Sigmoid colon (tissue), 7 donors: ENCODE results near the gene SELPLG. TPM values are rescaled to one million over a fixed set of nuclear protein-coding genes. Genes with fewer than 3 reads are reported as not detected.
"Not testable (repeated sequence)": the region's sequence is repeated elsewhere in the genome, so short reads cannot be mapped to it uniquely, and the experiment has no call there.

ENCODE experiments used
- DNase-seq: peaks from one replicate; pipeline ENCODE4 v3.0.0-alpha.2; 2019
- H3K27ac ChIP-seq, 4 donors: fragments of 200-600 bp; sonication (generic); one replicate each; pipeline ENCODE4 v1.5.1; 2016 to 2019; ENCODE audit warnings: mild to moderate bottlenecking in 1 of 4
- H3K27me3 ChIP-seq, 3 donors: fragments of 200-600 bp; sonication (generic); one replicate each; pipeline ENCODE4 v1.5.1; 2019; ENCODE audit warnings: mild to moderate bottlenecking in 1 of 3
- H3K36me3 ChIP-seq, 4 donors: fragments of 200-600 bp; sonication (generic); one replicate each; pipeline ENCODE4 v1.5.1; 2016 to 2019
- H3K4me1 ChIP-seq, 4 donors: fragments of 200-600 bp; sonication (generic); one replicate each; pipeline ENCODE4 v1.5.1; 2017 to 2019
- H3K4me3 ChIP-seq, 4 donors: fragments of 200-600 bp; sonication (generic); one replicate each; pipeline ENCODE4 v1.5.1; 2017 to 2019; ENCODE audit warnings: mild to moderate bottlenecking in 2 of 4, moderate library complexity in 1 of 4
- H3K9me3 ChIP-seq, 4 donors: fragments of 200-600 bp in 3 of 4; sonication (generic) in 3 of 4; one replicate each; pipeline versions ENCODE4 v1.5.1 to v1.6.1; 2013 to 2019
- EP300 ChIP-seq, 4 donors: sonication (generic); formaldehyde crosslinking; IDR thresholded peaks; one replicate each; pipeline ENCODE4 v1.6.1; 2017; ENCODE audit warnings: antibody characterized with exemption in 4 of 4
- POLR2A ChIP-seq, 2 donors: fragments of 450-650 bp; IDR thresholded peaks; one replicate each; pipeline ENCODE4 v1.6.1; 2016; ENCODE audit warnings: antibody characterized with exemption in 2 of 2, mild to moderate bottlenecking in 2 of 2, moderate library complexity in 2 of 2
- POLR2AphosphoS5 ChIP-seq, 4 donors: sonication (generic); formaldehyde crosslinking; IDR thresholded peaks; one replicate each; pipeline ENCODE4 v1.6.1; 2017; ENCODE audit warnings: antibody characterized with exemption in 4 of 4
- WGBS, 2 donors: extraction: QIAGEN DNeasy Blood & Tissue Kit; methylation state at CpG; one replicate each; pipeline ENCODE4 v1.1.7; 2013; 5-methylcytosine and 5-hydroxymethylcytosine counted together
- intact Hi-C: fragments of 100-400 bp; cut with DNase I; formaldehyde crosslinking; loops from one replicate; pipeline ENCODE4 v1.15.1; 2023
- polyA plus RNA-seq, 3 donors: library from polyadenylated mRNA; stranded (reverse); fragments of 200-250 nt; gene quantifications; one replicate each; pipeline ENCODE4 v1.2.3, GENCODE V29; 2013
- total RNA-seq, 4 donors: library from RNA; depleted of rRNA; stranded (reverse); fragments of >200 nt; gene quantifications; one replicate each; pipeline ENCODE4 v1.1.0, GENCODE V29; 2016
- TF ChIP-seq, protein P1 (sequence below), 4 experiments: fragments of 450-650 bp in 3 of 4; fragments of 200-600 bp in 1 of 4; IDR thresholded peaks; one replicate each; pipeline ENCODE4 v1.5.1; 2016 to 2019; ENCODE audit warnings: antibody characterized with exemption in 4 of 4, mild to moderate bottlenecking in 3 of 4, moderate library complexity in 2 of 4
- donor health status: healthy with polysubstance abuse.
- donor health status: Bipolar disorder and iron deficiency.
- donor health status: healthy.

SELPLG gene
- total and polyA plus RNA-seq, 7 donors: 1.8 to 26.1 (median 6.7) TPM

- Histone ChIP-seq H3K4me3 (no peak overlapping the region), H3K27me3 (no peaks in the 10 kb centered on the region), H3K9me3 (no peaks in the 10 kb centered on the region), H3K4me1 (peaks cover 0 to 77% (median 74%) of the 10 kb centered on the region in 4 donors), H3K36me3 (peaks cover 0 to 6% (median 2%) of the 10 kb centered on the region in 4 donors), H3K27ac (peak overlapping the region; percentile 83 to 99 (median 86))
- intact Hi-C loops: no loop called here
- peak; percentile 84 for DNase-seq
- TF ChIP-seq, protein P1, sequence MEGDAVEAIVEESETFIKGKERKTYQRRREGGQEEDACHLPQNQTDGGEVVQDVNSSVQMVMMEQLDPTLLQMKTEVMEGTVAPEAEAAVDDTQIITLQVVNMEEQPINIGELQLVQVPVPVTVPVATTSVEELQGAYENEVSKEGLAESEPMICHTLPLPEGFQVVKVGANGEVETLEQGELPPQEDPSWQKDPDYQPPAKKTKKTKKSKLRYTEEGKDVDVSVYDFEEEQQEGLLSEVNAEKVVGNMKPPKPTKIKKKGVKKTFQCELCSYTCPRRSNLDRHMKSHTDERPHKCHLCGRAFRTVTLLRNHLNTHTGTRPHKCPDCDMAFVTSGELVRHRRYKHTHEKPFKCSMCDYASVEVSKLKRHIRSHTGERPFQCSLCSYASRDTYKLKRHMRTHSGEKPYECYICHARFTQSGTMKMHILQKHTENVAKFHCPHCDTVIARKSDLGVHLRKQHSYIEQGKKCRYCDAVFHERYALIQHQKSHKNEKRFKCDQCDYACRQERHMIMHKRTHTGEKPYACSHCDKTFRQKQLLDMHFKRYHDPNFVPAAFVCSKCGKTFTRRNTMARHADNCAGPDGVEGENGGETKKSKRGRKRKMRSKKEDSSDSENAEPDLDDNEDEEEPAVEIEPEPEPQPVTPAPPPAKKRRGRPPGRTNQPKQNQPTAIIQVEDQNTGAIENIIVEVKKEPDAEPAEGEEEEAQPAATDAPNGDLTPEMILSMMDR (IDR thresholded peaks at IDR 0.05): no peak
- peak in 1 of 4 donors; percentile 13 for TF ChIP-seq POLR2AphosphoS5 (IDR thresholded peaks at IDR 0.05)
- WGBS, 2 donors: 67 to 70% methylated on average over 3 of the region's 3 CpGs
Measured at GRCh38 chr12:108666401-108666881, 32.7 kb upstream of the SELPLG start.

- H3K4me1 ChIP-seq: peaks cover 0 to 79% (median 77%) of the 10 kb centered on the region in 4 donors
- no peak overlapping the region for H3K4me3 ChIP-seq
- DNase-seq: no peak
- H3K27me3 ChIP-seq: no peaks in the 10 kb centered on the region
- WGBS, 2 donors: 89 to 92% methylated on average over 6 of the region's 6 CpGs
- TF ChIP-seq, protein P1 (IDR thresholded peaks at IDR 0.05): no peak
- no peak for TF ChIP-seq EP300 (IDR thresholded peaks at IDR 0.05)
- no peak for TF ChIP-seq POLR2A (IDR thresholded peaks at IDR 0.05)
- no peak for TF ChIP-seq POLR2AphosphoS5 (IDR thresholded peaks at IDR 0.05)
- peaks cover 0 to 12% (median 2%) of the 10 kb centered on the region in 4 donors for H3K36me3 ChIP-seq
- no peaks in the 10 kb centered on the region for H3K9me3 ChIP-seq
- H3K27ac ChIP-seq: peak overlapping the region; percentile 83 to 99 (median 86)
- intact Hi-C loops: loop anchor here (1.0 to 2.0 kb wide), 3 partner anchors 31 to 139 kb away; partner anchors contain the start of gene CORO1C
Measured at GRCh38 chr12:108665608-108666202, 32.0 kb upstream of the SELPLG start.

- Histone ChIP-seq H3K36me3 (peaks cover 0 to 17% (median 2%) of the 10 kb centered on the region in 4 donors), H3K27me3 (no peaks in the 10 kb centered on the region), H3K4me1 (peaks cover 0 to 82% (median 80%) of the 10 kb centered on the region in 4 donors), H3K9me3 (no peaks in the 10 kb centered on the region), H3K27ac (peak overlapping the region; percentile 83 to 99 (median 86)), H3K4me3 (no peak overlapping the region)
- 5 to 6% methylated on average over 5 of the region's 5 CpGs for WGBS, 2 donors
- TF ChIP-seq POLR2A (IDR thresholded peaks at IDR 0.05) (no peak), EP300 (IDR thresholded peaks at IDR 0.05) (peak in 1 of 4 donors; percentile 19), POLR2AphosphoS5 (IDR thresholded peaks at IDR 0.05) (peak in 3 of 4 donors; percentile 74 to 80 (median 75))
- TF ChIP-seq, protein P1 (IDR thresholded peaks at IDR 0.05): peak; percentile 88 to 96 (median 92)
- DNase-seq: peak; percentile 97
- intact Hi-C loops: loop anchor here (1.0 to 2.0 kb wide), 4 partner anchors 32 to 190 kb away; partner anchors contain the start of gene CORO1C
Measured at GRCh38 chr12:108664338-108665258, 30.9 kb upstream of the SELPLG start.

GRCh38 chr12:108663324-108664015 is 29.8 kb upstream of the SELPLG start:
- Histone ChIP-seq H3K27me3 (no peaks in the 10 kb centered on the region), H3K9me3 (no peaks in the 10 kb centered on the region), H3K4me1 (peaks cover 0 to 80% (median 78%) of the 10 kb centered on the region in 4 donors), H3K27ac (peak overlapping the region; percentile 83 to 99 (median 86)), H3K36me3 (peaks cover under 1 to 26% (median 5%) of the 10 kb centered on the region in 4 donors), H3K4me3 (no peak overlapping the region)
- 97 to 98% methylated on average over 4 of the region's 4 CpGs for WGBS, 2 donors
- TF ChIP-seq POLR2A (IDR thresholded peaks at IDR 0.05): no peak
- TF ChIP-seq EP300 (IDR thresholded peaks at IDR 0.05): no peak
- TF ChIP-seq, protein P1 (IDR thresholded peaks at IDR 0.05): no peak
- no peak for TF ChIP-seq POLR2AphosphoS5 (IDR thresholded peaks at IDR 0.05)
- intact Hi-C loops: loop anchor here (1.0 to 2.0 kb wide), 3 partner anchors 33 to 191 kb away; partner anchors contain the start of gene CORO1C
- no peak for DNase-seq

DNA sequence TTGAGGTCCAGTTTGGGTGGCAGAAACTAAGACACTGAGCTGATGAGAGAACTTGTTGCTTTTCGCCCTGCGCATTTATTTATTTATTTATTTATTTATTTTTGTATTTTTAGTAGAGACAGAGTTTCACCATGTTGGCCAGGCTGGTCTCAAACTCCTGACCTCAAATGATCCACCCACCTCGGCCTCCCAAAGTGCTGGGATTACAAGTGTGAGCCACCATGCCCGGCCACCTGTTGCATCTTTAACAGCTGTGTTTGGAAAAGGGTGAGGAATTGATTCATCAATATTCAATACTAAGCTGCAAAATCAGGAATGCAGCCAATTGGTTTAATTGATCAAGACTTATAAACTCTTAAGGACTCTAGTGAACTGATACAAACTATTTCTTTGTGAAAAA is 24.4 kb upstream of the SELPLG start:
- H3K27me3 ChIP-seq, intact Hi-C loops, DNase-seq, H3K4me3 ChIP-seq, H3K9me3 ChIP-seq: not testable (repeated sequence)
- peak overlapping the region; percentile 37 to 99 (median 79) for H3K27ac ChIP-seq
- H3K36me3 ChIP-seq: peaks cover 21 to 74% (median 28%) of the 10 kb centered on the region in 4 donors
- H3K4me1 ChIP-seq: peaks cover 0 to 47% (median 32%) of the 10 kb centered on the region in 4 donors
- 92 to 94% methylated on average over 4 of the region's 4 CpGs for WGBS, 2 donors
